NCI-H748 (cell line): ENCODE results near the gene GSG1L.
A peak's percentile ranks its signal among the peaks of the same experiment; 100 is the strongest.

ENCODE experiments used
- DNase-seq: peaks from one replicate; lab custom pipeline; 2025; ENCODE audit not compliant: unreplicated experiment; lab: John Stamatoyannopoulos, UW

Gene GSG1L

GRCh38 chr16:27778926-27779570 lies 284.5 kb downstream of the GSG1L start:
- no peak for DNase-seq

GRCh38 chr16:27778171-27778925 lies 285.2 kb downstream of the GSG1L start:
- DNase-seq: no peak

- no peak for DNase-seq
These were observed 286.0 kb downstream of the GSG1L start for GRCh38 chr16:27777527-27777926.

- peak; percentile 3 for DNase-seq
These were observed 286.8 kb downstream of the GSG1L start for GRCh38 chr16:27776556-27777225.

GRCh38 chr16:27775254-27775653 lies 288.3 kb downstream of the GSG1L start:
- no peak for DNase-seq

GRCh38 chr16:27774779-27775178 lies 288.7 kb downstream of the GSG1L start:
- no peak for DNase-seq

GRCh38 chr16:27773344-27773743 lies 290.2 kb downstream of the GSG1L start:
- no peak for DNase-seq

GRCh38 chr16:27772093-27772825 lies 291.3 kb downstream of the GSG1L start:
- DNase-seq: no peak

- no peak for DNase-seq
These were observed 292.2 kb downstream of the GSG1L start for GRCh38 chr16:27771201-27771910.

GRCh38 chr16:27770271-27771196 lies 293.0 kb downstream of the GSG1L start:
- DNase-seq: no peak

- DNase-seq: no peak
These were observed 293.8 kb downstream of the GSG1L start for GRCh38 chr16:27769561-27770255.

- DNase-seq: no peak
These were observed 294.8 kb downstream of the GSG1L start for GRCh38 chr16:27768651-27769272.

- DNase-seq: no peak
These were observed 295.4 kb downstream of the GSG1L start for GRCh38 chr16:27767971-27768591.

GRCh38 chr16:27767081-27767480 lies 296.4 kb downstream of the GSG1L start:
- no peak for DNase-seq

- no peak for DNase-seq
These were observed 297.1 kb downstream of the GSG1L start for GRCh38 chr16:27766236-27766925.

GRCh38 chr16:27764869-27765675 lies 298.4 kb downstream of the GSG1L start:
- no peak for DNase-seq

- no peak for DNase-seq
These were observed 299.1 kb downstream of the GSG1L start for GRCh38 chr16:27764427-27764826.
